Stimulated activated CD4-positive, alpha-beta T cell treated with anti-CD3 and anti-CD28 coated beads, Interleukin-4, amount 100 ng/mL, for 48 hours (primary cell): Measurements from ENCODE around the gene BCL2.
"Not testable (repeated sequence)": the region's sequence is repeated elsewhere in the genome, so short reads cannot be mapped to it uniquely, and the experiment has no call there.

ENCODE experiments used
- DNase-seq, 2 donors: peaks; one replicate each; pipeline ENCODE4 v3.0.0-alpha.2; 2020; ENCODE audit warnings: low read depth in 2 of 2

BCL2 gene

GRCh38 chr18:63319383-63320122, at the start of gene BCL2:
BCL2 (minus strand) TSS chr18:63319769.
- DNase-seq = peak in 1 of 2 donors; percentile 75

DNA sequence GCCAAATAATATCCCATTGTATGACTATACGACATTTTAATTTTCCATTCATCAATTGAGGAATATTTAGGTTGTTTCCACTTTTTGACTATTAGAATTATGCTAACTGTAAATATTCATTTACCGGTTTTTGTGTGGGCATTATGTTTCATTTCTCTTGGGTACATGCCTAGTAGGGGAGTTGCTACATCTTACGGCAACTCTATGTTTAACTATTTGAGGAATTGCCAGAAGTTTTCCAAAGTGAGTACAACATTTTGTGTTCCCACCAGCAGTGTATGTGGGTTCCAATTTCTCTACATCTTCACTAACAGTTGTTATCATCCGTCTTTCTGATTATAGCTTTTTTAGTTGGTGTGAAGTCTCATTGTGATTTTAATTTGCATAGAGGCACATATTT, 49.0 kb upstream of the BCL2 start:
- DNase-seq = no peak

DNA sequence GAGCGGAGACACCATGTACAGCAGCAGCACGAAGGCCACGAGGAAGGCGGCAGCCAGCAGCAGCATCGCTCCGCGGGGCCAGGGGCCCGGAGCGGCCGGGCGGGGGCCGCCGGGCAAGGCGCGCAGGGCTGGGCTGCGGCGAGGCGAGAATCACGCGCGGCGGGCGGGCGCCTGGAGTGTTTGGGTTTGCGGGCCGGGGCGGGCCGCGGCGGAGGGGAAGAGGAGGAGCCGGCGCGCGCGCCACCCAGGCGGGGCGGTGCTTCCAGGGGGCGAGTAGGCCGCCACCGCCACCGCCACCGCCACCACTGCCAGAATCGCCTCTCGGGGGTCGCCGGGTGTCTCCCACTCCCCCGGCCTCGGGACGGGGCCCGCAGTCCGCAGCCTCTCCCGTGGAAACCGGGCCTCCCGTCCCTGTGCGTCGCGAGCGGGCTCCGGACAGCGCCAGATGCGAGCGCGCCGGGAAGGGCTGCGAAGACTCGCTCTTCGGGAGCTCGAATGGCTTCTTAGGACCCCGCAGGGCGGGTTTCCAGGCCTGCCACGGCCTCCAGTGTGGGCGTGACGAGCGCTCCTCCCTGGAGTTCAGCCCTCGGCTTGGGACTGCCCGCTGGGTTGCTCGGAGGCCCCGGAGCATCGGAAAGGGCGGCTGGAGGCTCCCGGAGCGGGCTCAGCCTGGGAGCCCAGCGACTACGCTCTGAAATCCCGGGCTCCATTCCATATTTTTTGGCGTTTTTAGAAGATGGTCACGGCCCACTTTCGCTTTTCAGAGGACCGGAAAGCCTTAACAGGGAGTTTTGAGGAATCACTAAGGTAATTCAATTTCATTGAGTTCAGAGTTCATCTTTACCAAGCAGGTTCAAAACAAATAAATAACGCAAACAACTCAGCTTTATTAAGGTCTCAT, 47.7 kb upstream of the BCL2 start, which contains the start of gene KDSR:
TSS of gene KDSR (minus strand) at position 154 of the 901 bp plus-strand sequence. CDS start at position 66, 88 bp downstream.
- DNase-seq = peak; percentile 81 to 82

DNA sequence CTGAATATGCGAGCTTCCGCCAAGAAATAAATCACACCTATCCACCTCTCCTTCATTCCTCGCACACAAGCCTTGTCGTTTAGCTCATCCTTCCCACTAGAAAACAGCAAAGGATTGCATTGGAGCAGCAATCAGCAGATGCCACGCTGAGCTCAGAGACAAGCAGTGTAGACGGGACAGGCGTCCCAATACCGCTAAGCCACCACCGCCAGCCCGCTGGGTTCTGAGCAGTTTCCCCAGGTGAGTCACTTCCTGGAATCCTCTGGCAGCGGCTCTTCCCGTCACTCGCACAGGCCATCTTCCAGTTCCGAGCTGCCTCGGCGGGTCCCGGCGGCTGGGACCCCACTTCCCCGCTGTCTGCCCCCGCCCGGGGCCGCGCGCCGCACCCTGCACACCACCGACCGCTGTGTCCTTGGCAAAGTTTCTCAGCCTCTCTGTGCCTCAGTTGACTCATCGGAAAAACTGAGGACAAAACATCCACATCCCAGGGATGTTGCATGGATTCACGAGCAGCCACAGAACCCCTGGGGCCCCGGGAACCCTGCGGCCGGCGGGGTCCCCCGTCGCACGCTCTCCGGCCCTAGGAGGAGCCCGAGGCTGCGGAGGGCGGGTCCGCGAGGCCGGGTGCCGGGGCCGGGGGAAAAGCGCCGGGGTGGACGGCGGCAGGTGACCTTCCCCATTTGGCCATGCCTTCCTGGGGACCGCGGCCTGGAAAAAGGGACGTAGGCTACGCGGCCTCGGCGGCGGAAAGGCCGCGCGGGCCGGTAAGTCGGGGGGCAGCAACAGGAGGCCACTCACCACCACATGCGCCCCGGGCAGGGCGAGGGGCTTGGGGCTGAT, 46.9 kb upstream of the BCL2 start:
- peak; percentile 58 to 66 for DNase-seq

- no peak for DNase-seq
Observed at GRCh38 chr18:63365876-63366212, 46.3 kb upstream of the BCL2 start.

GRCh38 chr18:63363951-63364350, 44.4 kb upstream of the BCL2 start:
- no peak for DNase-seq

- not testable (repeated sequence) for DNase-seq
Observed at GRCh38 chr18:63363420-63363819, 43.9 kb upstream of the BCL2 start.

GRCh38 chr18:63356272-63356896, 36.8 kb upstream of the BCL2 start:
- no peak for DNase-seq

- no peak for DNase-seq
Observed at GRCh38 chr18:63350230-63350629, 30.7 kb upstream of the BCL2 start.

GRCh38 chr18:63348508-63349136, 29.1 kb upstream of the BCL2 start:
- DNase-seq = no peak

GRCh38 chr18:63346480-63347183, 27.1 kb upstream of the BCL2 start:
- no peak for DNase-seq

DNA sequence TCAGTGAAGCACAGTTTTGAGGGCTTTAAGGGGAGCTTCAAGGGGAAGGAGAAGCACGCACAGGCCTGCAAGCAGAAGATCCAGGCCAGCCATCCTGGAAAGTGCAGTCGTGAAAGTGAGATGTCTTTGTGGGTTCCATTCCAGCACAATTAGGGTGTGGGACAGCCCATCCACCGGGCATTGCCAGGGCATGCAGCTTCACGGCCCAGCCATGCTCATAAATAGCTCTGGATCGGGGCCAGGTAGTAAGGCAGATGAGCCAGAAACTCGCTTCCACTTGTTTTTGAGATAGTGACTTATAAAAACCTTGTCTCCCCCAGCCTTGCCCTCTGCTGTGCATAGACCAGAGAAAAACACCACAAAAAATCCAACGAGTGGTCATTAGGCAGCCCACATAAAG, 26.5 kb upstream of the BCL2 start:
- DNase-seq = no peak

DNA sequence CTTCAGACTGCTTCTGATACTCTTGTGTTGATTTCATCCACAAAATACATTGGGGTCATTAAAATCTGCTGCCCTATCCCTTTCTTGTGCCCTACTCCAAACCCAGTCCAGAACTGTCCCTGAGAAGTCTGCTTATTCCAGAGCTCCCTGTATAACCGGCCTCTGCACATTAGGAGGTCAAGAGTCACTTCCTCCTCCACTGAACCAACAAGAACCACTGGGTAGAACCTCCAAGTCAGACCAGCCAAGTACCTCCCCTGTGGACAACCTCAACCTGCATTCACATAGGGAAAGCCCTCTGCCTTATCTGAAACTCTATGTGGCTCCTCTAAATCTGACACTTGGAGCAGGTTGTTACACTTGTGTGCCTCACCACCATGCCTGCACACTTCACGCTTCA, 25.3 kb upstream of the BCL2 start:
- DNase-seq = no peak

GRCh38 chr18:63344263-63344662, 24.7 kb upstream of the BCL2 start:
- DNase-seq = no peak

DNA sequence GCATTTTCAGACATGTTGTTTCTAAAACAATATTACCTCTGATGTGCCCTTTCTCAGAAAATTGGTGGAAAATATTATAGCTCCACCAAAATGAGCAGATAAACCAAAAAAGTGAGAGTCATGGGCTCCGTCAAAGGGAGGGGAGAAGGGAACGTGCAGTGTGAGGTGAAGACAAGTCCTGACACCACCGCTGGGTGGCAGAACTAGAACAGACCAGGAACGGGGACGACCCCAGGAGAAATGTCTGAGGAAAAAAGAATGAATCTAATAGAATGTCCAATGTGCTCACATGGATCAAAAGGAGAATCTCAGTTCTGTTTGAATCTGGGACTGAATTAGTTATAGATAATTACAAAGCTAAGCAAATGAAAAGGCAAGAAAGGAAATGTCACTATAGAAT, 22.6 kb upstream of the BCL2 start:
- no peak for DNase-seq

DNA sequence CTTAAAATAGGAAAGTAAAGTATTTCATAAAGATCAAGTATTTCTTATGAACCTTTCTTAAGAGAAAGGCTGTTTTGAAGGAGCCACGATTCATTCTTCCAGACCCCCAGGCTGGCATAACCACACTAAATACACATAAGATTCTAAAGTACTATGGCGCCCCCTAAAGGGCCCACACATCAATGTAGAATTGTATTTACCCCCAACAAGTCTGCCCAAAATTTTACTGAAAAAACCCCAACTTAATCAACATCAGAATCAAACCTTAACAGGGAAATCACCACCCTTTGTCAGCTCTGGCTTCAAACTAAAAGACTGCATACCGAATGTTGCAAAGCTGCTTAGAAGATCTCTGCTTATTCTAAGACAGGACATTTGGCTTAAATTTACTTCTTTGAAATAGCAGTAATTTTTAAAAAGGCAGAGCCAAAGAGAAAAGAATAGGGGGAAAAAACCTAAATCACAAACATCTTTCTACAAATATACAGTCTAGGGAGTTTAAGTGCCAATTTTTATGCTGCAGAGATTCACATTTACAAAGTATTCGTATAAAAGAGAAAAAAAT, 20.4 kb upstream of the BCL2 start:
- DNase-seq = no peak

GRCh38 chr18:63336366-63337099, 17.0 kb upstream of the BCL2 start:
- no peak for DNase-seq

DNA sequence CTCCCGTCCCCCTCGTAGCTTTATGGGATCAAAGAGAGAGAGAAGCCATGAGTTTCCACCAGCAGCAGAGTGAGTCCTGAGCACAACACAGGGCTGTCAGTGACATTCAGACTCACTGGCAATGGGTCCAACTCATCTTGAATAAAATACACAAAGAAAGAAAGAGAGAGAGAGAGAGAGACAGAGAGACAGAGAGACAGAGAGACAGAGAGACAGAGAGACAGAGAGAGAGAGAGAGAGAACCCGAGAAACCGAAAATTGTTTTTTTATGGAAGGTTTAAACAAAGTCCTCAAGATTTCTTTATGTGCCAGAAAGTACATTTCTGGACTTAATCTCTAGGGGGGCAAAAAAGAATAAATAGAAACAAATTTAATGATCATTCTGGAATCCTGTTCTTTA, 11.5 kb upstream of the BCL2 start:
- no peak for DNase-seq

DNA sequence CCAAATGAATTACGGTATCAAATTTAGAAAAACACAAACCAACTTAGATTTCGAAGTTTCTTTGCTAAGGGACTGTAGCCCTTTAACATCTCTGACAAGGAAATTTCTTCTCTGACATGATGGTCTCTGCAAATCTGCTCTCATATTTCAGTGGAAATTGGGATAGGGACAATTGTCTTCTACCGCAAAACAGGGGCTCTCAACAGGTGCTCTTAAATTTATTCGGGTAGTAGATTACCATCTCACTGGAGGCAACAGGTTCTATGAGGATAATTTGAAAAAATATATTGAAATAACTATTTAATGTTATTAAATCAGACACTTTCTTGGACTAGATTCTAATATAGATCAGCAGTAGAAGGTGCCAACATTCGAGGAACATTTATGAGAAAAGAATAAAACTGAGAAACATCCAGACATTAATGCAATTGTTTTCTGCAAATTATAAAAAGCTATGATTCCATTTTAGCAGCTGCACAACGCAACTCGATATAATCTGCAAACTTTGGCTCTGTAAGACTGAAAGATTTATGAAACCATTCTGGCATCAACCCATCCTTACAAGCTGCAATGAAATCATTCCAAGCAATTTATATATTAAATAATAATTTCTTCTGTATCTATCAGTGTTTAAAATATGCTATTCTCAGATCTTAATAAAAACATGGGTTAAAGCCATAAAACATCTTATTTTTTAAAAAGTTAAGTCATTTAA, 10.0 kb upstream of the BCL2 start:
- DNase-seq = no peak
